Urothelium cell line (cell line): ENCODE measurements around the gene SLX9.
"Not testable (repeated sequence)": the region's sequence is repeated elsewhere in the genome, so short reads cannot be mapped to it uniquely, and the experiment has no call there.

ENCODE experiments used
- DNase-seq: peaks from one replicate; pipeline ENCODE4 v3.0.0; 2011; ENCODE audit warnings: low spot score, mixed read lengths
- FAIRE-seq: peaks from 2 replicates; lab custom pipeline; 2011; peaks lifted over from hg19 to GRCh38; lab: Jason Lieb, UNC

The SLX9 gene

GRCh38 chr21:45015469-45015860 lies 75.6 kb downstream of the SLX9 start:
- no peak for DNase-seq
- no peak for FAIRE-seq

GRCh38 chr21:45016031-45016405 lies 76.2 kb downstream of the SLX9 start:
- no peak for DNase-seq
- FAIRE-seq, result no peak

GRCh38 chr21:45016406-45017038 lies 76.7 kb downstream of the SLX9 start:
- DNase-seq, result no peak
- no peak for FAIRE-seq

- FAIRE-seq (no peak), DNase-seq (no peak)
These were observed 77.5 kb downstream of the SLX9 start for GRCh38 chr21:45017039-45017960.

GRCh38 chr21:45018131-45019075 lies 78.6 kb downstream of the SLX9 start:
- FAIRE-seq (no peak), DNase-seq (no peak)

- DNase-seq (no peak), FAIRE-seq (no peak)
These were observed 79.5 kb downstream of the SLX9 start for GRCh38 chr21:45019076-45019886.

GRCh38 chr21:45019887-45020537 lies 80.2 kb downstream of the SLX9 start:
- no peak for DNase-seq
- FAIRE-seq, result no peak

- DNase-seq (no peak), FAIRE-seq (no peak)
These were observed 81.0 kb downstream of the SLX9 start for GRCh38 chr21:45020629-45021427.

- DNase-seq, result no peak
- FAIRE-seq, result no peak
These were observed 81.9 kb downstream of the SLX9 start for GRCh38 chr21:45021428-45022347.

- FAIRE-seq (no peak), DNase-seq (no peak)
These were observed 82.5 kb downstream of the SLX9 start for GRCh38 chr21:45022348-45022675.

GRCh38 chr21:45022736-45023135 lies 82.9 kb downstream of the SLX9 start:
- DNase-seq (no peak), FAIRE-seq (no peak)

GRCh38 chr21:45024516-45024915 lies 84.7 kb downstream of the SLX9 start:
- DNase-seq, FAIRE-seq: not testable (repeated sequence)

- DNase-seq (no peak), FAIRE-seq (no peak)
These were observed 86.4 kb downstream of the SLX9 start for GRCh38 chr21:45026066-45026745.
